ENCODE data around the gene IL27RA. TPM values are rescaled to one million over a fixed set of nuclear protein-coding genes. Genes with fewer than 3 reads are reported as not detected.

Gene IL27RA
- total RNA-seq, 1 donor from 2014 or later, result 4.3 TPM

DNA sequence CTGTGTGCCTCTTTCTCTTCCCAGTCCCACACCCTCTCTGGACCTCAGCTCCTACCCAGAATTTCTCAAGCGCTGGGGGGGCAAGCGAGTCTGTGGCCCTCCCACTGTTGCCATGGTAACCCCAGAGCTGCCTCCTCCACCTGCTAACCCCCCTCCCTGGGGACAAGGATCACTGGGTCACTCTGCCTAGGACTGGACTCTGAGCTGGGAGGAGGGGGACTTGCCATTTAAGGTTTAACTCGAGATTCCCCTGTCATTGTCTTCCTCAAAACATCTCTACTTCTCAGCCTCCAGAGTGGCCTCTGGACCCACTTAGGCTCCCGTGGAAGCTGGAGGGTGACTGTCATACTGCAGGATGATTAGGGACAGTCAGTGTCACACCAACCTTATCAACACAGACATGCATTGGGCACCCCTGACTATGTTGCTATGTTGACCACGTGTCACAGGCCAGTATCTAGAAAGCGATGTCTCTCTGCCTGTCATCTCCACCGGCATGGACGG, 28.1 kb downstream of the IL27RA start:
- DNase-seq, result no peak

DNA sequence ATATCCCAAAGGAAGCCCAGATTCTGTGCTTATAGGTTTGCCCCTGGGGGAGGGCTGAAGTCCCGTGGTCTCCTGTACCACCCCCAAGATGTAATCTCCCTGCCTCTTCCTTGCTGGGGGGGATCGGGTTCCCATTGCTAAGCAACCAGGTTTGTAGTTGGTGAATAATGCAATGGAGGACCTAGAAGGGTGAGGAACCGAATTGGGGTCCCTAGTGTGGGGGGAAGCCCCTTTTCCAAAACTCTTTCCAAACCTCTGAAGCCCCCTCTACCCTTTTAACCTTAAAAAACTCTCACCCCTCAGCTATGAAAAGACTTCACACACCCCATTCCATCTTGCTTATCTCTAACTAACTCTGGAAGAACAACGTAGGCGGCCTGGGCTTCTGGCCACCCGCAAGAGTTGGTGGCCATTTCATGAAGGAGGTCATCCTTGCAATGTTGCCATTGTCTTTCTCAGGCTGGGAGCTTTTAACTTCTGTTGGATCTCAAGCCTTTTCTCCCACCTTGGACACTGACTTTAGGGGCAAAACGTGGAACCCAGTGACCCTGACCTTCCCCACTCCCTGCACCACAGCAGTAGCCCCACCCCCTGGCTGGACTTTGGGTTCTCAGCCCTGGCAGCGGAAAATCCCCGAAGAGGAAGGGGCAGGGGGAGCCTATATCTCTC, 29.7 kb downstream of the IL27RA start:
- no peak for DNase-seq

- no peak for DNase-seq
Measured at GRCh38 chr19:14061751-14062557, 30.4 kb downstream of the IL27RA start, which contains the start of gene PALM3. TSS of gene PALM3 (minus strand) at chr19:14062076. CDS start at chr19:14061980, 96 bp downstream.

- DNase-seq, result no peak
Measured at GRCh38 chr19:14062558-14062855, 30.9 kb downstream of the IL27RA start.

DNA sequence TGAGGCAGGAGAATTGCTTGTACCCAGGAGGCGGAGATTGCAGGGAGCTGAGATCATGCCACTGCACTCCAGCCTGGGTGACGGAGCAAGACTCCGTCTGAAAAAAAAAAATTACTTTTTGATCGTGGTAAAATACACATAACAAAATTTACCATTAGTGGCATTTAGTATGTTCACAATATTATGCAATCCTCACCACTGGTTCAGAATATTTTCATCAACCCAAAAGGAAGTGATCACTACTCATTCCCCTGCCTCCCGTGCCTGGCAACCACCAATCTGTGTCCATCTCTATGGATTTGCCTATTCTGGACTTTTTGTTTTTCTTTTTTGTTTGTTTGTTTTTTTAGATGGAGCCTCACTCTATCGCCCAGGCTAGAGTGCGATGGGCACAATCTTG, 31.5 kb downstream of the IL27RA start:
- no peak for DNase-seq

DNA sequence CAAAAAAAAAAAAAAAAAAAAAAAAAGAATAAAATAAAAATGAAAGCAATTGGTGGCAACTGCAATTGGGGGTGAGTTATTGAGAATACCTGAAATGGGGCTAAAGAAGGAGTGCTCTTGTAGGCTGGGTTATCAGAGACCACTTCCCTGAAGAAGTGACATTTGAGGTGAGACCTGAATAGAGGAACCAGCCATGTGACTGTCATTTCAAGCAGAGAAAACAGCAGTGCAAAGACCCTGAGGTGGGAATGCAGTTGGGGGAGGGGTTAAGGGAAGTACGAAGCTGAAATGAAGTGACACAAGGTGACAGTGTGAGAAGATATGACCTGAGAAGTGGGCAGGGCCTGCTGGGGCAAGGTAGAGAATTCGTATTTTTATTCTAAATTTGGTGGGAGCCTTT, 34.6 kb downstream of the IL27RA start:
- no peak for DNase-seq

- DNase-seq, result no peak
Measured at GRCh38 chr19:14070268-14071050, 38.9 kb downstream of the IL27RA start.

DNA sequence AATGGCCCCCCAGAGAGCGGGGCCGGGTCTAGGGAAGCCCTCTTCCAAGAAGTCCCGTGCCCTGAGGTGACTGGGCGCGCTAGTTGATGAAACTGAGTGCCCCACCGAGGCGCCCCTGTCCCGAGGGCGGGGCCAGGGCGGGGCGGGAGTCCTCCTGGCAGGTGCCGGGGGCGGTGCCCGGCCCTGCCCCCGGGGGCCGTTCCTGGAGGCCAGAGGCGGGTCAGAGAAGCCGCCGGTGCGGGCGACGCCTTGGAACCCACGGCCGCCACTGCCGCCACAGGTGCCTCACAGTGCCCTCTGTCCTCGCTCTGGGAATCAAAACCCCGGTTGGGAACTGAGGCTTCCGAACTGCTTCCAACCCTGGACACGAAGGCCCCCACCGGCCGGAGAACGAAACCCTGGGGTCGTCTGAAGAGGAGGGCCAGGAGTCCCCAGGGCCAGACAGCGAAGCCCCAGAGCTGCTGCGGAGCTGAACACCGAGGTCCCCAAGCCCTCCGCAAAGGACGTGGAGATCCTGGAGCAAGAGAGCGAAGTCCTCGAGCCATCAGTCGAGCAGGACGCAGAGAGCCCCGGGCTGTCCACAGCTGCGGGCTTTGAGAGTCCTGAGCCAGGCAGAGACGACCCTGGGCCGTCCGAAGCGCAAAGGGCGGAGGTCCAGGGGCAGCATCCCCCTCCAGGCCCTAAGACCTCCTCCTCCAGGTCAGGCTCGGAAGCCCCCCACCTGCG, 41.1 kb downstream of the IL27RA start, which contains the start of gene MISP3:
Gene MISP3, plus strand, starts transcription at position 252 of the 726 bp plus-strand sequence. CDS start 524 bp downstream, outside the sequence.
- DNase-seq, result no peak

- peak; percentile 79 for DNase-seq
Measured at GRCh38 chr19:14073261-14073924, 41.8 kb downstream of the IL27RA start.

DNA sequence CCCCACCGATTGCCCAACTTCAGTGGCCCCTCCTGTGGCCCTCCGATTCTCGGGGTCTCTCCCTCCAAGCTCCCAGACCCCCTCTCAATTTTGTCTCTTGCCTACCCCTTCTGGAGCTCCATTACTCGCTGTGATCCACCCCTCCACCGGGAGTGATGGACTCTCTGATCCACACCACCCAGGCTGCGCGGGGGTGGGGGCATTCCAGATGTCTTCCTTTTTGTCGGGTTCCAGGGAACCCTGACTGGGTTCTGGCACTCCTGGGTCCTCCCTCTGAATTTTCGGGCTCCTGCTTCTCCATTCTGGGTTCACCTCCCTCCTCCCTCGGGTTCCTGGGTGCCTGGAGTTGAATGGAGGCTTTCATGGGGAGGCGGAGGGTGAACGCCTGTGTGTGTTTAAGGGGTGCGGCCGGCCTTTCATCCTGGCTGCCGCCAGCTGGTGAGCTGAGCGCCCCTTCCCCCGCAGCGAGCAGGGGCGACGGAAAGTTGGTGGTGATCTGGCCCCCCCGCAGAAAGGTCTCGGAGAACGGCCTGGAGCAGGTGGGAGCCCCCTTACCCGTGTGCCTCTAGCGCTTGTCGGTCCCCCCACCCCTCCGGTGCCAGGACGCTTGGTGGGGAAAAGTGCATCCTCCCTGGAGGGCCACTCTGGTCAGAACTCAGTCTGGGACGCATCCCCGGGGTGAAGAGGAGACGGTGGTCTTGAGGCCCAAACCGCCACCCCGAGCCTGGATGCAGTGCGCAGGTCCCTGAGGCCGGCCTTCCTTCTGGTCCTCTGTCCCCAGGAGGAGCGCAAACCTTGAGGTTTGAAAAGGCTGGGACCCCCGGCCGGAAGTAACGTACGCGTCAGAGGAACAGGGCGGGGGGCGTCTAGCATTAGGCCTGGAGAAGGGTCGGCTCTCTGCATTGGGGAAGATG, 42.6 kb downstream of the IL27RA start:
- peak; percentile 44 for DNase-seq

- no peak for DNase-seq
Measured at GRCh38 chr19:14078411-14078810, 46.8 kb downstream of the IL27RA start.

DNA sequence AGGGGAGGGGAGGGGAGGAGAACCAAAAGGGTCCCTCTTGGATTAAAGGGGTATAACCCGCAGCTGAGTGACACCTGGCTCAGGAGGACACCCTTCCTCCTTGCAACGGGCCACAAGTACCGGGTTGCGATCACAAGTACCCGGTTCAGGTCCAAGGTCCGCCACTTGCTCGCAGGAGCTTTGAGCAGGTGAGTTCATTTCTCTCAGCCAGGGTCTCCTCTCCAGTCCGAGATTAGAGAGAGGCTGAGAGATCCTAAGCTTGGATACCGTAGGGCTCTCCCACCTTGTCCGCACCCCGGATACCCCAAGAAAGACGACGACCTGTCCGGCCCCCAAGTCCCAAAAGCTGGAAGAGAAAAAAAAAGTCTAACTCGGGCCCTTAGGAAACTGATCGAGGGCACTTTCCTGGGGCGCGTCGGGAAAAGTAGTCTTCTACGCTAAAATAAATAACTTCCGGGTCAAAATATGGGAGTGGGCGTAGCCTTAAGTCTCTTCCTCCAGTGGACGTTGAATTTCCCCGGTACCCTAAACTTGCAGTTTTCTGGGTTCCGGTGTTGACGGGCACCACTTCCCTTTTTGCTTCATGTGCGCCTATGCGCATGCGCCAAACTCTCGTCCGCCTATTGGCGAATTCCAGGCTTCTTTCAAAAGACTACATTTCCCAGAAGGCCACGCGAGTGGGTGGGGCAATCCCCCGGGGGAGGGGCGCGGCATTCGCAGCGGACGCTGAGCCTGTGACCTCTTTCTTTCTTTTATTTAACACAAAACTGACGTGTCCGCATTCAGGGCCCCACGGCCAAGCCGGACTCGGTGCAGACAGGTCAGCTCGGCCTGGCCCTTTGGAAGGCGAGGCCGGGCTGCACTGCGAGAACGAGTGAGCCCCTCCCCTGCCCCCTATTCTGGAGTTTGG, 49.6 kb downstream of the IL27RA start:
- peak; percentile 100 for DNase-seq

- no peak for DNase-seq
Measured at GRCh38 chr19:14081797-14082674, 50.5 kb downstream of the IL27RA start.

- no peak for DNase-seq
Measured at GRCh38 chr19:14082675-14082960, 51.1 kb downstream of the IL27RA start.

DNA sequence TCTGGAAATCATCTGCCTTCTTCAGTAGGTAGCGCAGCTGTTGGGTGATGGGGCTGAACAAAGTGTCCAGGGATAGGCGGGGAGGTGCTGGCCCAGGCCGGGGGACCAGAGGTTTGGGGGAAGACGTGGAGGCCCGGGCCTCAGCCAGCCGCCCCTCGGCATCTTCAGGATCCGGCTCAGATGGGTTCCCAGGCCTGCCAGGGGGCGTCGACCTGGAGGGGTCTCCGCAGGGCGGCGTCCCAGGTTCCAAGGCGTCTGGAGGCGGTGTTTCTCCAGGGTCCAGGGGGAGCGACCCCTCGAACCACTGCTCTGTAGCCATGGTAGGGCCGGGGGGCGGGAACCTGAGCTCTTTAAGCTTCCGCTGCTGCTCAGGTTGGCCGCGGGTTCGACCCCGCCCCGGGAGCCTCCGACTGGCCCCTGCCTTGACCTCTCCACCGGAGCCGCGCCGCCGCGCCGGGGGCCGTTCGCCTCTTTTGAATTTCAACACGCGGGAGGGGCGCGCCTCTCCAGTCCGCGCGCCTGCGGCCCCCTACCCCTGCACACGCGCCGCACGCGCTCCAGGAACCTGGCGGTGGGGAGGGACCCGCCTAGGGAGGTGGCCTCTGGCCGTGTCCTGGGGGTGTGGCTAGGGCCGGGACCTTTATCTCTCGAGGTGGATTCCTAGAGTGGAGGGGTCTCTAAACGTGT, 53.9 kb downstream of the IL27RA start, which contains the start of gene C19orf67:
Gene C19orf67, minus strand, starts transcription at position 475 of the 687 bp plus-strand sequence. Its CDS starts 156 bp downstream, at position 319.
- no peak for DNase-seq

DNA sequence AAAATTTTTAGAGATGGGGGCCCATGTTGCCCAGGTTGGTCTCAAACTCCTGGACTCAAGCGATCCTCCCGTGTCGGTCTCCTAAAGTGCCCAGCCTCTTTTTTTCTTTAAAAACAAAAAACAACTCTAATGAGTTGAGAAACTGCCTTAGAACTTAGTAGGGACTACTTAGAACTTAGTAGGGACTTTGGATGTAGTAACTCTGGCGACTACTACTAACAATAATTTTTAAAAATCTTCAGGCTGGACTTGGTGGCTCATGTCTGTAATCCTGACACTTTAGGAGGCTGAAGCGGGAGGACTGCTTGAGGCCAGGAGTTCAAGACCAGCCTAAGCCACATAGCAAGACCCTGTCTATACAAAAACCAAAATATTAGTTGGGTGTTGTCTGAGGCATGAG, 54.5 kb downstream of the IL27RA start:
- DNase-seq, result no peak

GRCh38 chr19:14088634-14089411, 57.3 kb downstream of the IL27RA start:
- no peak for DNase-seq
